H9 (cell line): ENCODE data around the gene PDZRN4. TPM values are rescaled to one million over a fixed set of nuclear protein-coding genes. Genes with fewer than 3 reads are reported as not detected.

Source experiments
- DNase-seq: peaks from one replicate; pipeline ENCODE4 v3.0.0-alpha.2; 2017
- H2AFZ ChIP-seq: one replicate; pipeline ENCODE4 v1.6.1; 2013; ENCODE audit warnings: mild to moderate bottlenecking, low read length, control low read depth, moderate library complexity
- H2AK5ac ChIP-seq: 2 replicates; pipeline ENCODE4 v1.6.1; 2013; ENCODE audit warnings: low read length, control low read depth, mixed read lengths; ENCODE audit not compliant: insufficient read length
- H2BK120ac ChIP-seq: one replicate; pipeline ENCODE4 v1.6.1; 2013; ENCODE audit warnings: low read depth, mild to moderate bottlenecking, low read length, control low read depth, inconsistent platforms; ENCODE audit not compliant: poor library complexity, severe bottlenecking
- H2BK12ac ChIP-seq: 2 replicates; pipeline ENCODE4 v1.6.1; 2013; ENCODE audit warnings: low read length, control low read depth, mixed read lengths, low read depth; ENCODE audit not compliant: insufficient read length
- H2BK15ac ChIP-seq: 2 replicates; pipeline ENCODE4 v1.6.1; 2013; ENCODE audit warnings: low read depth, low read length, control low read depth
- H2BK20ac ChIP-seq: one replicate; pipeline ENCODE4 v1.6.1; 2013; ENCODE audit warnings: low read depth, mild to moderate bottlenecking, low read length, control low read depth, inconsistent platforms; ENCODE audit not compliant: poor library complexity, severe bottlenecking
- H2BK5ac ChIP-seq: 2 replicates; pipeline ENCODE4 v1.6.1; 2013; ENCODE audit warnings: low read length, control low read depth, mixed read lengths; ENCODE audit not compliant: insufficient read length
- H3K14ac ChIP-seq: 2 replicates; pipeline ENCODE4 v1.6.1; 2013; ENCODE audit warnings: low read length, control low read depth; ENCODE audit not compliant: insufficient read depth
- H3K18ac ChIP-seq: 2 replicates; pipeline ENCODE4 v1.6.1; 2013; ENCODE audit warnings: low read depth, mild to moderate bottlenecking, mixed read lengths, low read length, control low read depth; ENCODE audit not compliant: insufficient read length
- H3K23ac ChIP-seq: 2 replicates; pipeline ENCODE4 v1.6.1; 2013; ENCODE audit warnings: low read length, control low read depth, mixed read lengths, low read depth; ENCODE audit not compliant: insufficient read length
- H3K23me2 ChIP-seq: 2 replicates; pipeline ENCODE4 v1.6.1; 2013; ENCODE audit warnings: low read depth, mild to moderate bottlenecking, mixed read lengths, low read length, control low read depth; ENCODE audit not compliant: insufficient read length, poor library complexity, severe bottlenecking
- H3K27ac ChIP-seq: 2 replicates; pipeline ENCODE4 v1.5.1; 2013; ENCODE audit warnings: low read length, control low read depth, mixed read lengths, low read depth; ENCODE audit not compliant: insufficient read length
- H3K27me3 ChIP-seq: 2 replicates; pipeline ENCODE4 v1.6.1; 2013; ENCODE audit warnings: low read length, control low read depth, inconsistent platforms; ENCODE audit not compliant: insufficient read depth
- H3K4ac ChIP-seq: 2 replicates; pipeline ENCODE4 v1.6.1; 2013; ENCODE audit warnings: low read depth, mild to moderate bottlenecking, control low read depth, inconsistent platforms, low read length, moderate library complexity
- H3K4me1 ChIP-seq: 2 replicates; pipeline ENCODE4 v1.6.1; 2013; ENCODE audit warnings: low read length, control low read depth, inconsistent platforms; ENCODE audit not compliant: insufficient read depth
- H3K4me2 ChIP-seq: 2 replicates; pipeline ENCODE4 v1.6.1; 2013; ENCODE audit warnings: low read length, control low read depth, mixed read lengths; ENCODE audit not compliant: insufficient read length, insufficient read depth
- H3K56ac ChIP-seq: 2 replicates; pipeline ENCODE4 v1.6.1; 2013; ENCODE audit warnings: low read depth, mild to moderate bottlenecking, mixed read lengths, low read length, control low read depth; ENCODE audit not compliant: insufficient read length
- H3K79me1 ChIP-seq: 2 replicates; pipeline ENCODE4 v1.6.1; 2013; ENCODE audit warnings: low read depth, mild to moderate bottlenecking, moderate library complexity, low read length, control low read depth, inconsistent platforms; ENCODE audit not compliant: insufficient read depth, poor library complexity, severe bottlenecking
- H3K79me2 ChIP-seq: 2 replicates; pipeline ENCODE4 v1.6.1; 2013; ENCODE audit warnings: low read length, control low read depth, inconsistent platforms; ENCODE audit not compliant: insufficient read depth
- H3K9ac ChIP-seq: 2 replicates; pipeline ENCODE4 v1.6.1; 2013; ENCODE audit warnings: low read length, control low read depth, mixed read lengths; ENCODE audit not compliant: insufficient read length; ENCODE audit errors: extremely low read depth
- H3K9me3 ChIP-seq: one replicate; pipeline ENCODE4 v1.6.1; 2013; ENCODE audit warnings: low read depth, low read length, inconsistent platforms; ENCODE audit not compliant: control insufficient read depth
- H3T11ph ChIP-seq: one replicate; pipeline ENCODE4 v1.6.1; 2013; ENCODE audit warnings: mild to moderate bottlenecking, low read length, control low read depth, inconsistent platforms
- H4K20me1 ChIP-seq: one replicate; pipeline ENCODE4 v1.6.1; 2013; ENCODE audit not compliant: control insufficient read depth, insufficient read length, insufficient read depth
- H4K5ac ChIP-seq: 2 replicates; pipeline ENCODE4 v1.6.1; 2013; ENCODE audit warnings: low read depth, mild to moderate bottlenecking, mixed read lengths, low read length, control low read depth; ENCODE audit not compliant: insufficient read length
- H4K8ac ChIP-seq: replicated peaks from 2 replicates; pipeline ENCODE4 v1.6.1; 2013; ENCODE audit warnings: low read length, control low read depth, mixed read lengths, low read depth; ENCODE audit not compliant: insufficient read length
- H4K91ac ChIP-seq: 2 replicates; pipeline ENCODE4 v1.6.1; 2013; ENCODE audit warnings: low read depth, mild to moderate bottlenecking, moderate library complexity, mixed read lengths, low read length, control low read depth; ENCODE audit not compliant: insufficient read length
- H3K27ac Mint-ChIP-seq, 3 experiments: 2 replicates in 2 of 3; 3 replicates in 1 of 3; pipeline ENCODE4 v1.8.0; 2020 to 2021; ENCODE audit warnings: mixed read lengths in 3 of 3, mild to moderate bottlenecking in 1 of 3, moderate library complexity in 1 of 3
- H3K27me3 Mint-ChIP-seq: 2 replicates; pipeline ENCODE4 v1.8.0; 2021; ENCODE audit warnings: low read depth, mild to moderate bottlenecking, moderate library complexity, mixed read lengths
- H3K36me3 Mint-ChIP-seq, 3 experiments: 2 replicates in 2 of 3; 3 replicates in 1 of 3; pipeline ENCODE4 v1.8.0; 2020 to 2021; ENCODE audit warnings: low read depth in 3 of 3, mixed read lengths in 3 of 3; ENCODE audit not compliant: insufficient read depth in 1 of 3
- H3K4me1 Mint-ChIP-seq, 2 experiments: 2 replicates each; pipeline ENCODE4 v1.8.0; 2020; ENCODE audit warnings: mixed read lengths in 2 of 2
- H3K4me3 Mint-ChIP-seq, 2 experiments: 2 replicates in 1 of 2; 3 replicates in 1 of 2; pipeline ENCODE4 v1.8.0; 2020 to 2021; ENCODE audit warnings: mild to moderate bottlenecking in 2 of 2, mixed read lengths in 2 of 2, moderate library complexity in 1 of 2
- H3K9me3 Mint-ChIP-seq, 2 experiments: 2 replicates in 1 of 2; 3 replicates in 1 of 2; pipeline ENCODE4 v1.8.0; 2020; ENCODE audit warnings: mild to moderate bottlenecking in 2 of 2, mixed read lengths in 2 of 2, moderate library complexity in 1 of 2
- CTCF ChIP-seq: fragments of 200-600 bp; sonication (generic); conservative IDR thresholded peaks from 3 replicates; pipeline ENCODE4 v1.8.0; 2021; ENCODE audit warnings: antibody characterized with exemption, mild to moderate bottlenecking
- WGBS: extraction: QIAGEN DNeasy Blood & Tissue Kit; methylation state at CpG from one replicate; pipeline ENCODE4 v1.1.7; 2013; ENCODE audit warnings: missing lambda C conversion rate, low lambda C conversion rate, mixed read lengths; ENCODE audit not compliant: insufficient read length; ENCODE audit errors: extremely low coverage; 5-methylcytosine and 5-hydroxymethylcytosine counted together
- total RNA-seq: library from RNA; stranded (reverse); gene quantifications from 2 replicates; pipeline ENCODE4 v1.2.1, GENCODE V29; 2021

The PDZRN4 gene
- total RNA-seq, 1 experiment from 2014 or later = not detected

GRCh38 chr12:41228066-41228820, 40.1 kb downstream of the PDZRN4 start:
- Mint-ChIP-seq H3K36me3 (no peaks in the 10 kb centered on the region), H3K27me3 (no peaks in the 10 kb centered on the region), H3K4me1 (peaks cover 9 to 13% of the 10 kb centered on the region in 2 experiments), H3K4me3 (no peak overlapping the region), H3K9me3 (peaks cover 0 to 3% of the 10 kb centered on the region in 2 experiments; a peak in 1 of 5 replicates), H3K27ac (no peak overlapping the region)
- no peak overlapping the region for H2BK5ac ChIP-seq
- no peak overlapping the region for H3K27ac ChIP-seq
- no peak overlapping the region for H3K23ac ChIP-seq
- H4K8ac ChIP-seq = no peak overlapping the region
- H3K4ac ChIP-seq = no peak overlapping the region
- no peak overlapping the region for H3K14ac ChIP-seq
- H2BK15ac ChIP-seq = no peak overlapping the region
- H3K27me3 ChIP-seq = no peaks in the 10 kb centered on the region
- H3K56ac ChIP-seq = no peak overlapping the region
- H3K4me2 ChIP-seq = no peak overlapping the region
- no peak overlapping the region for H3K9ac ChIP-seq
- no peaks in the 10 kb centered on the region for H3K23me2 ChIP-seq
- H2BK120ac ChIP-seq = no peak overlapping the region
- no peaks in the 10 kb centered on the region for H3K79me2 ChIP-seq
- no peak overlapping the region for H2BK20ac ChIP-seq
- H3K18ac ChIP-seq = no peak overlapping the region
- H3T11ph ChIP-seq = no peak overlapping the region
- no peak overlapping the region for H4K5ac ChIP-seq
- TF ChIP-seq CTCF = no peak
- DNase-seq = no peak
- H2AK5ac ChIP-seq = no peak overlapping the region
- WGBS = no CpG with 5 or more reads among the region's 3 CpGs
- no peaks in the 10 kb centered on the region for H3K4me1 ChIP-seq
- H4K91ac ChIP-seq = no peak overlapping the region
- no peaks in the 10 kb centered on the region for H4K20me1 ChIP-seq
- H2AFZ ChIP-seq = no peak overlapping the region
- H3K79me1 ChIP-seq = no peaks in the 10 kb centered on the region
- H3K9me3 ChIP-seq = no peaks in the 10 kb centered on the region
- H2BK12ac ChIP-seq = no peak overlapping the region
